GM18867 (cell line): Measurements from ENCODE around the gene VSIG10.
A peak's percentile ranks its signal among the peaks of the same experiment; 100 is the strongest.

Source experiments
- ATAC-seq: cut with Tn5 transposase; IDR thresholded peaks from one replicate; pipeline ENCODE4 v1.9.1; 2021; ENCODE audit warnings: mild to moderate bottlenecking, moderate library complexity; ENCODE audit not compliant: unreplicated experiment

Gene VSIG10

GRCh38 chr12:118060301-118061010 lies 43.4 kb downstream of the VSIG10 start:
- peak; percentile 31 for ATAC-seq

GRCh38 chr12:118059341-118060191 lies 44.2 kb downstream of the VSIG10 start:
- ATAC-seq = no peak

GRCh38 chr12:118058881-118059280 lies 44.9 kb downstream of the VSIG10 start:
- no peak for ATAC-seq

GRCh38 chr12:118058227-118058626 lies 45.6 kb downstream of the VSIG10 start:
- no peak for ATAC-seq

GRCh38 chr12:118055865-118056773 lies 47.7 kb downstream of the VSIG10 start:
- ATAC-seq = no peak

GRCh38 chr12:118055144-118055557 lies 48.7 kb downstream of the VSIG10 start:
- peak; percentile 79 for ATAC-seq

GRCh38 chr12:118053071-118053985 lies 50.5 kb downstream of the VSIG10 start:
- ATAC-seq = no peak

- ATAC-seq = no peak
Observed at GRCh38 chr12:118052324-118053070, 51.3 kb downstream of the VSIG10 start.

GRCh38 chr12:118050972-118051910 lies 52.6 kb downstream of the VSIG10 start:
- no peak for ATAC-seq

GRCh38 chr12:118046430-118046829 lies 57.4 kb downstream of the VSIG10 start:
- no peak for ATAC-seq

GRCh38 chr12:118044577-118044976 lies 59.2 kb downstream of the VSIG10 start:
- no peak for ATAC-seq

GRCh38 chr12:118044075-118044474 lies 59.7 kb downstream of the VSIG10 start:
- ATAC-seq = no peak

- ATAC-seq = no peak
Observed at GRCh38 chr12:118042091-118042490, 61.7 kb downstream of the VSIG10 start.

- ATAC-seq = no peak
Observed at GRCh38 chr12:118038137-118038536, 65.7 kb downstream of the VSIG10 start.

- no peak for ATAC-seq
Observed at GRCh38 chr12:118036672-118037411, 67.0 kb downstream of the VSIG10 start.

GRCh38 chr12:118035190-118036041 lies 68.4 kb downstream of the VSIG10 start:
- peak; percentile 85 for ATAC-seq
